ENCODE measurements around the gene GARIN1A. TPM values are rescaled to one million over a fixed set of nuclear protein-coding genes. Genes with fewer than 3 reads are reported as not detected.
A peak's percentile ranks its signal among the peaks of the same experiment; 100 is the strongest.

GARIN1A gene
- total RNA-seq, 8 experiments from 2014 or later: 0.50 to 3.6 (median 1.1) TPM

DNA sequence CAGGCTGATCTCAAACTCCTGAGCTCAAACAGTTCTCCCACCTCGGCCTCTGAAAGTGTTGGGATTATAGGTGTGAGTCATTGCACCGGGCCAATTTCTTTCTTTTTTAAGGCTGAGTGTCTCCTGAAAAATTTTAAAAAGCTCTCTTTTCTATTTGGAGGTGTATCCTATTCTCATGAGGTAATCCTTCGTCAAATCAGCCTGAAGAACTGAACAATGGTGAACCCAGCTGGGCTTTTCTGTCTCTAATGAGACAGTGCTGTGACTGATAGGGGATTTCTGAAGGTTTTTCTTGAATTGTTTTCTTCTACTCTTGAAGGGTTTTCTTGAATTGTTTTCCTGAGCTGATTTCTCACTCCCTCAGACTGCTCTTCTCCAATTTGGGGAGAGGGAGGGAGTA, 36.1 kb downstream of the GARIN1A start:
- in situ Hi-C loops (cut with MboI; ENCODE audit: low pct_unique_long_range_greater_than_20kb in 2 of 9, low sequenced_read_pairs in 9 of 9, unreplicated experiment in 9 of 9): no loop called here
- 40 to 100% (median 66%) methylated on average over 1 to 3 of the region's 3 CpGs; no CpG with 5 or more reads in 1 of the 10 experiments for WGBS, 10 experiments
- Histone ChIP-seq H3K27ac (no peak overlapping the region), H3K4me3 (no peak overlapping the region), H3K4me1 (replicated peaks in 1 of 2) (no peaks in the 10 kb centered on the region)
- no peak for ATAC-seq (replicated peaks in 6 of 8)

DNA sequence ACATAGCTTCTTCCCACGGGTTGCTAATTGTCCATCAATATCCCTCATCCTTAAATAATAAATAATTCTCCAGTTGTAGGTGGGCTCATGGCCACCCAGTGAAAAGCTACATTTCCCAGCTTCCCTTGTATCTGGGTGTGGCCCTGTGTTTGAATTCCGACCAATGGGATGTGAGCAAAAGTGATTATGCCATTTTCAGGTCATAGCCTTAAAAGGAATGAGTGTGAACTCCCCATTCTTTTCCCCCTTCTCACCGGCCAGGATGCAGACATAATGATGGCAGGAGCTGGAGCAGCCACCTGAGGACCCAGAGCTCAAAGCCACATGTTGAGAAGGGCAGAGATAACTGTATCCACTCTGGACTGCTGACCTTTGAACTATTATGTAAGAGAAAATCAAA, 36.7 kb downstream of the GARIN1A start:
- in situ Hi-C loops (cut with MboI; ENCODE audit: low pct_unique_long_range_greater_than_20kb in 2 of 9, low sequenced_read_pairs in 9 of 9, unreplicated experiment in 9 of 9): no loop called here
- Histone ChIP-seq H3K27ac (no peak overlapping the region), H3K4me3 (no peak overlapping the region), H3K4me1 (replicated peaks in 1 of 2) (no peaks in the 10 kb centered on the region)
- 14 to 100% (median 75%) methylated on average over 1 to 3 of the region's 3 CpGs; no CpG with 5 or more reads in 1 of the 10 experiments for WGBS, 10 experiments
- no peak for ATAC-seq (replicated peaks in 6 of 8)

DNA sequence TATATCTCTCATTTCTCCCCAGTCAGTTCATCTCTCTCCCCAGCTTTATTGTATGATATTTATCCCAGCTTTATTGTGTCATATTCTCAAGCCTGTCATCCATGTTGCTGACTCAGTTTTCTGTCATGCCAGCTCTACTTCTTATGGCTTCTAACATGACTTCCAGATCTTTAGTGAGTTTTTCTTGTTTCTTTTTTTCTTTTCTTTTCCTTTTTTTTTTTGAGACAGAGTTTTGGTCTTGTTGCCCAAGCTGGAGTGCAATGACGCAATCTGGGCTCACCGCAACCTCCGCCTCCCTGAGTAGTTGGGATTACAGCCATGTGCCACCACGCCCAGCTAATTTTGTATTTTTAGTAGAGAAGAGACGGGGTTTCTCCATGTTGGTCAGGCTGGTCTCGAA, 38.4 kb downstream of the GARIN1A start:
- 41 to 100% (median 95%) methylated on average over 1 to 6 of the region's 6 CpGs for WGBS, 10 experiments
- Histone ChIP-seq H3K4me1 (replicated peaks in 1 of 2) (peaks cover 0 to 2% of the 10 kb centered on the region in 2 donors), H3K4me3 (no peak overlapping the region), H3K27ac (no peak overlapping the region)
- ATAC-seq (replicated peaks in 6 of 8): peak in 1 of 8 experiments; percentile 25
- in situ Hi-C loops (cut with MboI; ENCODE audit: low pct_unique_long_range_greater_than_20kb in 2 of 9, low sequenced_read_pairs in 9 of 9, unreplicated experiment in 9 of 9): no loop called here

DNA sequence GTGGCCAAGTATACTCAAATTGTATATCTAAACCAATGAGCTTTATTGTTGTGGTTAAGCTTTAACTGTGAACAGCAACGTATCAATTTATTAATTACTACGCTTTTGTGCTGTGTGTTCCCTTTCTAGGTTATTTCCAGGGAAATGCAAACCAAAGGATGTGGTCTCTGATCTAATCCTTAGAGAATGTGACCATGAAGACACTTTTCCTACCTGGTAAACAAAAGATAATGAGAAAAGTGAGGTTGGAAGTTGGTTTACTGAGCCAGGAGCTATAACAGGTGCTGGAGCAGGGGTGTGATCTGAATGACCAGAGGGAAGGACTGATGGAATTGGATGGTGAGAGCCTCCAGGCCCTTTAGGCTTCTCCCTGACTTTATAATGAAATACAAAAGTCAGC, 41.7 kb downstream of the GARIN1A start:
- Histone ChIP-seq H3K4me1 (replicated peaks in 1 of 2) (peaks cover 0 to 2% of the 10 kb centered on the region in 2 donors), H3K27ac (no peak overlapping the region), H3K4me3 (no peak overlapping the region)
- in situ Hi-C loops (cut with MboI; ENCODE audit: low pct_unique_long_range_greater_than_20kb in 2 of 9, low sequenced_read_pairs in 9 of 9, unreplicated experiment in 9 of 9): no loop called here
- no peak for ATAC-seq (replicated peaks in 6 of 8)
- 80 to 100% (median 89%) methylated on average over 1 to 2 of the region's 2 CpGs; no CpG with 5 or more reads in 4 of the 10 experiments for WGBS, 10 experiments

DNA sequence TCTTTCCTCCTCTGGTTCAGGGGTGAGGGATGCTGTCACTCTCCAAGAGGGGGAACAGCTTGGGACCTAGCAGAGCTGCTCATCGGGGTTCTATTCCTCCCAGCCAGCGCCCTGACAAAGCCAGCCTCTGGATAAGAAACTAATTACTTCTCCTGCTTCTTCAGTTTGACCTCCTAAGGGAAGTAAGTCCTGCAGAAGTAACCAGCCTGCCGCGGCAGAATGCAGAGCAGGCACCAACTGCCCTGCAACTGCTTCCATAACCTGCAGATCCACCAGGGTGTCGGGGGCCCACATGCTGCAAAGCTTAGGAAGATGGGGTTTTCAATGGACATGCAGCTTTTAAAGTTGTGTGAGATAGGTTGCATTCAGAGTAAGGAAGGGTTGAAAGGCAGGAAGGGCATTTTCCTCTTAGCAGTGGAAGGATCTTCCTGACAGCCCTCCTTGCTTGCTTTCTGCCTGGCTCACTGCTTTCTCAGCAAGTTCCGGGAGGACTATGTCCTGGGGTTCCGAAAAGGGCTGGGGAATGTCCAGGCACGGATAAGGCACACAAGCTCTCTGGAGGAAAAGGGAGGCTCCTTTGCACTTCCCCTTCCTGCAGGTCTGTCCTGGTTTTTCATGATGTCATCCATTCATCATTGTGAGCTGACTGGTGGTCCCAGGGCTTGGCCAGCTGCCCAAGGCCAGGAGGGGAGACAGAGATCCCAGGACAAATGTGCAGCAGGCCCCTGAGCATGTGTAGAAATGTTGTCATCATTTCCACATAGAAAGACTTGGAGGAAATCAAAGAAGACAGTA, 42.8 kb downstream of the GARIN1A start:
- WGBS, 10 experiments: 53 to 95% (median 80%) methylated on average over 1 to 8 of the region's 8 CpGs; no CpG with 5 or more reads in 3 of the 10 experiments
- H3K4me3 ChIP-seq: no peak overlapping the region
- H3K4me1 ChIP-seq (replicated peaks in 1 of 2): peaks cover 0 to 2% of the 10 kb centered on the region in 2 donors
- no peak overlapping the region for H3K27ac ChIP-seq
- peak in 5 of 8 experiments; percentile 32 to 86 (median 54) for ATAC-seq (replicated peaks in 6 of 8)
- in situ Hi-C loops (cut with MboI; ENCODE audit: low pct_unique_long_range_greater_than_20kb in 2 of 9, low sequenced_read_pairs in 9 of 9, unreplicated experiment in 9 of 9): no loop called here

DNA sequence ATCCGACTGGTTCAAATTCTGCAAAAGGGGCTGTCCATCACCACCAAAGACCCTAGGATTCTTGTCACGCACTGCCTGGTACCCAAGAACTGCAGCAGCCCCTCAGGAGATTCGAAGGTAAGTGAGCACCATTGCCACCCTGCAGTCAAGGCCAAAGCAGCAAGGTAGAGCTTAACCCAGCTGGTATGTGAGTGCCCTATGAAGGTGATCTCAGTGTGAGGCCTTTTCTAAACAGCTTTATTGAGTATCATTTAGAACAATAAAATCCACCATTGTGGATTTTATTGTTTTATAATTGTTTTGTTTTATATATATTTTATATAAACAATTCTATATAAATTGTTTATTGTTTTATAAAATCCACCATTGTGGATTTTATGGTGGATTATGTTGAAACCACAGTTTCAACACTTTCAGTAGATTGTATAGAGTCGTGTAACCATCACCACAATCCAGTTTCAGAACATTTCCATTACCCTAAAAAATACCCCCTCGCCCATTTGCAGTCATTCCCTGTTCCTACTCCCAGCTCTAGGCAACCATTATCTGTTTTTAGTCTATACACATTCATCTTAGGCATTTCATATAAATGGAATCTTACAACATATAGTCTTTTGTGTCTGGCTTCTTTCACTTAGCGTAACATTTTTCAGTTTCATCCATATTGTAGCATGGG, 47.0 kb downstream of the GARIN1A start:
- WGBS, 10 experiments: 57 to 93% (median 81%) methylated on average over 2 to 5 of the region's 6 CpGs
- in situ Hi-C loops (cut with MboI; ENCODE audit: low pct_unique_long_range_greater_than_20kb in 2 of 9, low sequenced_read_pairs in 9 of 9, unreplicated experiment in 9 of 9): no loop called here
- Histone ChIP-seq H3K4me3 (no peak overlapping the region), H3K4me1 (replicated peaks in 1 of 2) (peaks cover 0 to 2% of the 10 kb centered on the region in 2 donors), H3K27ac (no peak overlapping the region)
- no peak for ATAC-seq (replicated peaks in 6 of 8)

DNA sequence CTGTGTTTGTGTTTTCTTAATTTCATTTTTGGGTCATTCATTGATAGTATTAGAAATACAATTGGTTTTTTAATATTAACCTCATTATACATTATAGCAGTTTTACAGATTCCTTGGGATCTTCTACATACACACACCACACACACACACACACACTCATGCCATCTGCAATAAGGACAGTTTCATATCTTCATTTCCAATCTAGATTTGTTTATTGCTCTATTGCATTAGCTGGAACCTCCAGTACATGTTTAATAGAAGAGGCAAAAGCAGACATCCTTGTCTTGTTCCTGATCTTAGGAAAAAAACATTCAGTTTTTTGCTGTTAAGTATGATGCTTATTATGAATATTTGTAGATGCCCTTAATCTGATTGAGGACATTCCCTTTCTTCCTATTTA, 49.3 kb downstream of the GARIN1A start:
- no peak for ATAC-seq (replicated peaks in 6 of 8)
- no peak overlapping the region for H3K4me3 ChIP-seq
- in situ Hi-C loops (cut with MboI; ENCODE audit: low pct_unique_long_range_greater_than_20kb in 2 of 9, low sequenced_read_pairs in 9 of 9, unreplicated experiment in 9 of 9): no loop called here
- no peak overlapping the region for H3K27ac ChIP-seq
- H3K4me1 ChIP-seq (replicated peaks in 1 of 2): peaks cover 0 to 7% of the 10 kb centered on the region in 2 donors

Other genes with a start within 250 kb of the GARIN1A start
- 10 to 100 TPM in 7 of 8 experiments, 1 to 10 TPM in 1; 7.7 to 62.1 (median 19.7) TPM for gene HILPDA, start 216.4 kb upstream of the GARIN1A start, total RNA-seq
- 10 to 100 TPM; 26.9 to 41.6 (median 30.5) TPM for gene METTL2B, start 195.5 kb upstream of the GARIN1A start, total RNA-seq
- 100 to 1,000 TPM in 4 of 8 experiments, 10 to 100 TPM in 4; 66.8 to 449 (median 126) TPM for gene CALU, start 67.1 kb downstream of the GARIN1A start, total RNA-seq
- gene OPN1SW, start 103.5 kb downstream of the GARIN1A start, total RNA-seq: under 1 TPM in 5 of 8 experiments, not detected in 3; 0.27 to 0.78 (median 0.43) TPM
- 10 to 100 TPM in 7 of 8 experiments, 1 to 10 TPM in 1; 3.7 to 99.4 (median 23.1) TPM for gene CCDC136, start 119.7 kb downstream of the GARIN1A start, total RNA-seq
- gene FLNC, start 158.1 kb downstream of the GARIN1A start, total RNA-seq: 100 to 1,000 TPM in 1 of 8 experiments, 10 to 100 TPM in 5, 1 to 10 TPM in 2; 1.7 to 157 (median 25.9) TPM
- 100 to 1,000 TPM; 145 to 455 (median 235) TPM for gene ATP6V1F, start 190.6 kb downstream of the GARIN1A start, total RNA-seq
- 1 to 10 TPM in 2 of 8 experiments, under 1 TPM in 6; 0.22 to 1.5 (median 0.32) TPM for gene KCP, start 238.4 kb downstream of the GARIN1A start, total RNA-seq